H54 (cell line): ENCODE measurements around the gene FAM43B.

Experiments used
- DNase-seq: peaks from one replicate; pipeline ENCODE4 v3.0.0; 2011; ENCODE audit warnings: low spot score, mixed read lengths; ENCODE audit not compliant: insufficient read length
- FAIRE-seq: peaks from 3 replicates; lab custom pipeline; 2011; peaks lifted over from hg19 to GRCh38; lab: Jason Lieb, UNC
- POLR2A ChIP-seq: IDR thresholded peaks from 2 replicates; pipeline ENCODE4 v1.6.1; 2011; ENCODE audit warnings: low read depth, mild to moderate bottlenecking, low read length

FAM43B gene

DNA sequence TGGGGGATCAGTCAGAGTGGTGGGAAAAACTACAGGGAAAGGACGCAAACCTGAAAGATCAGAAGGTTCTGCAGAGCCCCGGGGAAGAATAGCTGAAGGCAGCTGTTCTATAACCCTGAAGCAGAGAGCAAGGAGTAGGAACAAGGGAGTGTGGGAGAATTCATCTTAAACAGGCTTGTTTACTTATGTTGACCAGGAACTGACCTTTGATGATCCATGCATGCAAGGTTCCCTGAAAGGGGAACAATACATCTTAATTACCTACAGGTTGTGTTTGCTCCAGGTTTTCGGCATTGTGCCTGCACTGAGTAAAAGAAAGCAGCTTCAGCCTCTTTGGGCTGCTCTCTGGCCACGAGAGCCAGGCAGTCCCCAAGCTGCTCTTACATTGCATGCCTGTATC, 18.7 kb upstream of the FAM43B start:
- no peak for FAIRE-seq
- TF ChIP-seq POLR2A: no peak

GRCh38 chr1:20534659-20535417, 17.5 kb upstream of the FAM43B start:
- TF ChIP-seq POLR2A: no peak
- FAIRE-seq: no peak

More for the DNA sequence above, 18.7 kb upstream of the FAM43B start:
- no peak for DNase-seq

DNA sequence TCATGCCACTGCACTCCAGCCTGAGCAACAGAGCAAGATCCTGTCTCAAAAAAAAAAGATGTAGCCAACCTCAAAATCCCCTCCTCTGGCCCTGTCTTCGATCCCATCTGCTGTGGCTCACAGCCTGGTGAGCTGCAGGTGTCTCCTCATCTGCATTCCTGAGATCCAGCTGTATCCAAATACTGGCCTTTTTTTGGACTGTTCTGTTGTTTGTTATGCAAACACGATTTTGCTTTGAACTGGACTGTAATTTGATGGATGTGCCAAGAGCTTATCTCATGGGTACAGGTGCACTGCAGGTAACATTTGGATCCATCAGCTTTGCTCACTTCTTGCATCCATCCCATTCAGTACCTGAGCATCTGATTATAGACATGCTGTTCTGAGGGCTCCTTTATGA, 14.1 kb upstream of the FAM43B start:
- no peak for TF ChIP-seq POLR2A
- FAIRE-seq (no peak), DNase-seq (no peak)

More at GRCh38 chr1:20534659-20535417, 17.5 kb upstream of the FAM43B start:
- DNase-seq: no peak

- no peak for DNase-seq
- no peak for TF ChIP-seq POLR2A
Observed at GRCh38 chr1:20538760-20539551, 13.4 kb upstream of the FAM43B start.

DNA sequence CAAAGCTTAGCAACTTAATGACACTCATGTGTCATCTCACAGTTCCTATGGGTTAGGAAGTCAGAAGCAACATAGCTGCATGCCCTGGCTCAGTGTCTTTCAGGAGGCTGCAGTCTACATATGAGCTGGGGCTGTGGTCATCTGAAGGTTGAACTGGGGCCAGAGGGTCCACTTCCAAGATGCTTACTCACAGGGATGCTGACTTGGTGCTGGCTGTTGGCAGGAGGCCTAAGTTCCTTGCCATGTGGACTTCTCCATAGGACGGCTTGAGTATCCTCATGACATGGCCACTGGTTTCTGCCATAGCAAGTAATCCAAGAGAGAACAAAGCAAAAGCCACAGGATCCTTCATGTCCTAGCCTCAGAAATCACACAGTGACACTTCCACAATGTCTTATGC, 12.1 kb upstream of the FAM43B start:
- FAIRE-seq (no peak), DNase-seq (no peak)
- TF ChIP-seq POLR2A: no peak

More at GRCh38 chr1:20538760-20539551, 13.4 kb upstream of the FAM43B start:
- no peak for FAIRE-seq

- no peak for TF ChIP-seq POLR2A
- FAIRE-seq: no peak
- DNase-seq: no peak
Observed at GRCh38 chr1:20546637-20547036, 5.7 kb upstream of the FAM43B start.

- no peak for TF ChIP-seq POLR2A
- DNase-seq: no peak
- FAIRE-seq: no peak
Observed at GRCh38 chr1:20551161-20551560, 1.2 kb upstream of the FAM43B start.

- TF ChIP-seq POLR2A: no peak
- no peak for FAIRE-seq
- no peak for DNase-seq
Observed at GRCh38 chr1:20552728-20553445, 514 bp downstream of the FAM43B start.

DNA sequence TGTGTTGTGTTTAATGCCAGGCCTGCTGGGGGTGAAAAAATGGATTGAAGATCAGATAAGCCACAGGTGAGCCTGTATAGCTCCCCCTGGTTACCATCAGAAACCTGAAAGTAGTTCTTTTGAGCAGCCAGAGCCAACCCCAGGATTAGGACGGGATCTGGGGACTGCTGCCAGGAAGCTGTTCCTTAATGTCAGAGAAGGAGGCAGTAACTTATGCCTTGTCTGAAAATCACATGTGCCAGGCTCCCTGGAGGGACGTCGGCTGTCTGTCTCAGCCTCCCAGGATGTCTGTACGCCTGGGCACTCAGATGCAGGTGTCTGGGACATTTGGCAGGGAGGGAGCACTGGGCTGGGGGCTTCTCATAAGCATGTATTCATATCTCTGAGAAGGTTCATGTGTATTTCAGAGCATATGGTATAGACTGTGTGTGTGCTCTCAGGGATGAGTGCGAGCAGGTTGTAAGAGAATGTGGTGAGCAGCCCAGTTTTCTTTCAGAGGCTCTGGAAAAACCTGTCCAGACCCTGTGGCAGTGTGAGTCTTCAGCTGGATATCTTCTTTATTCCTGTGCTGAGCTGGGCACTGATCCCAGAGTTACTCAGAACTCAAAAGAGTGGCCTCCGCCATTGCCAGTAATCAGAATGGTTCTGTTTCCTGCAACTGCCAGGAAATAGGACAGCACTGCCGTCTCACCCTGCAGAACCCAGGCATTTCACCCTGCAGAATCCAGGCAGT, 2.8 kb downstream of the FAM43B start:
- no peak for TF ChIP-seq POLR2A
- no peak for DNase-seq
- no peak for FAIRE-seq

- TF ChIP-seq POLR2A: no peak
- DNase-seq (no peak), FAIRE-seq (no peak)
Observed at GRCh38 chr1:20555758-20556120, 3.4 kb downstream of the FAM43B start.

DNA sequence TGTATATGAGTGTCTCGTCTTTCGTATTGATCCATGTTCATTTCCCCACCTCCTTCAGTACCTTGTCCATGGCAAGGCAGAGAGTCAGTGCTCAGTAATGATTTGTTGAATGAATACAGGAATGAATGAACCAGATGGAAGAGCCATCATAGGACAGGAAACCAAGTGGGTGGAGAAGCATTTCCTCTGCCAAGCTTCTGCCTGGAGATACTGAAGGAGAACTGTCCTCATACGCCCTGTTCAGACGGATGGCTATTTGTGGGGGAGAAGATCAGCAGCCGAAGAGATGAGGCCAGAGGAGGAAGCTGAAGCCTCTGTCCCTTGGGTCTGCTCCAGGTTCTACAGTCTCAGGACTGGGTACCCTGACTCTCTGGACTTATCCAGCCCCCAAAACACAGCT, 5.8 kb downstream of the FAM43B start:
- no peak for DNase-seq
- FAIRE-seq: no peak
- no peak for TF ChIP-seq POLR2A

- FAIRE-seq (no peak), DNase-seq (no peak)
- TF ChIP-seq POLR2A: no peak
Observed at GRCh38 chr1:20560966-20561365, 8.6 kb downstream of the FAM43B start.

- FAIRE-seq (no peak), DNase-seq (no peak)
- TF ChIP-seq POLR2A: no peak
Observed at GRCh38 chr1:20565234-20565633, 12.9 kb downstream of the FAM43B start.
